Measurements from ENCODE around the gene MCM7.

Gene MCM7

DNA sequence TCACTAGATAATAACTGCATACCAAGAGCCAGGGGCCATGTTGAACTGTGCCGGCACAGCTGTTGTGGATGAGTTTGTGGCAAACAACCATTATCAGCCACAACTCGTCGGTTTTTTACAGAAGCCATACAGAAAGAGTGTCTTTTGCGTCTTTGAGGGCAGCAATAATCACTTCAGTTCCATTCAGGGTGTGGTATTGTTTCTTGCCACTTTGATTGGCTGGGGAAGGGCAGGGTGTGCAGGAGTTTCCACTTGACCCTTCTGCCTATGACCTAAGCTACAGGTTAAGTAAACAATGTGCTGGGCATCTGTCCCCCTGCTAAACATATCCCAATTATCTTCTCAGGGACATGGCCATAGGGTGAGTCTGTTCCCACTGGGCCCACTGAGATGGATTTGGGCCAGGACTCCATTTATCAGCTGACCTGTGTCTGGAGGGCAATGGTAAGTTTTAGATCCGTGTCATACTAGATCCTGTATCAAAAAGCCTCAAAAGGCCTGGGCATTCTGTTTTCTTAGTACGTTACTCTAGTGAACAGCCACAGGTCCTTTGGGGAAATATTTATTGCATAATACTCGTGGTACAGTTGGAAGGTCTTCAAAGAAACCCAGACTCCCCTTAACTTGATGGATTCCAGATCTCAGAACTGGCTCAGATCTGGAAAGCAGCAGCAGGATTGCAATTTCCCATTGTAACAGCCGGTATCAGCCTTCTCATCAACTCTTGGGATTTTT lies 35.6 kb downstream of the MCM7 start:
- DNase-seq, result no peak

GRCh38 chr7:100064162-100064561 lies 37.0 kb downstream of the MCM7 start:
- no peak for DNase-seq

GRCh38 chr7:100063376-100063775 lies 37.8 kb downstream of the MCM7 start:
- DNase-seq, result no peak

- no peak for DNase-seq
These were observed 39.5 kb downstream of the MCM7 start for GRCh38 chr7:100061518-100062193.

DNA sequence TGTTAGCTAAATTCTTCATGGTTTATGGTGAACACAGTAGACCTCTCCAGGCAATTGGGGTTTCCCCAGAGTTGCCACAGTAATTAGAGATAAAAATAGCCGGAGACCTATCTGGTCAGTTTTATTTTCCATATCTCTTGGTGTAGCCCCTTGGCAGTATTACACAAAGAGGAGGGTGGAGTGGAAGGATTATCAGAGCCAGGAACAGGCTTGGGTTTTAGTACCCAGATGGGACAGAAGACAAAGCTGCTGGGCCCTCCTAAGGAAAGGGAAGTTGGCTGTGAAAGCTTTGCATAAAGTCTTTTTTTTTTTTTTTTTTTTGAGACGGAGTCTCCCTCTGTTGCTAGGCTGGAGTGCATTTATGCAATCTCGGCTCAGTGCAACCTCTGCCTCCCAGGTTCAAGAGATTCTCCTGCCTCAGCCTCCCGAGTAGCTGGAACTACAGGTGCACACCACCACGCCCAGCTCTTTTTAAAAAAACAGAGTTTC lies 41.9 kb downstream of the MCM7 start:
- DNase-seq, result no peak

DNA sequence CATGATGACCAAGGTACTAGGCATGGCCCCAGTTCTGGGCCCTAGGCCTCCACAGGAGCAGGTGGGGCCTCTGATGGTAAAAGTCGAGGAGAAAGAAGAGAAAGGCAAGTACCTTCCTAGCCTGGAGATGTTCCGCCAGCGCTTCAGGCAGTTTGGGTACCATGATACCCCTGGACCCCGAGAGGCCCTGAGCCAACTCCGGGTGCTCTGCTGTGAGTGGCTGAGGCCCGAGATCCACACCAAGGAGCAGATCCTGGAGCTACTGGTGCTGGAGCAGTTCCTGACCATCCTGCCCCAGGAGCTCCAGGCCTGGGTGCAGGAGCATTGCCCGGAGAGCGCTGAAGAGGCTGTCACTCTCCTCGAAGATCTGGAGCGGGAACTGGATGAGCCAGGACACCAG lies 44.2 kb downstream of the MCM7 start:
- no peak for DNase-seq

GRCh38 chr7:100053215-100053614 lies 48.0 kb downstream of the MCM7 start:
- DNase-seq, result no peak

- no peak for DNase-seq
These were observed 49.6 kb downstream of the MCM7 start for GRCh38 chr7:100051611-100052010.

- DNase-seq, result peak; percentile 81
These were observed 51.5 kb downstream of the MCM7 start, which contains the start of gene ZSCAN21 for GRCh38 chr7:100049441-100050291. Gene ZSCAN21 (plus strand): TSS chr7:100049774. CDS start chr7:100057007, 7,233 bp downstream.

- no peak for DNase-seq
These were observed 52.5 kb downstream of the MCM7 start for GRCh38 chr7:100048680-100049079.

- DNase-seq, result no peak
These were observed 56.5 kb downstream of the MCM7 start for GRCh38 chr7:100044718-100045117.

All from activated T-cell treated with anti-CD3 and anti-CD28 coated beads for 4 hours (primary cell).